Neural cell (in vitro differentiated cells): ENCODE measurements around the gene CAPN5. TPM values are rescaled to one million over a fixed set of nuclear protein-coding genes. Genes with fewer than 3 reads are reported as not detected.

Experiments
- H2AFZ ChIP-seq: fragments of 200-600, 300-800 bp; sonication (generic), shearing (Covaris generic); 2 replicates; pipeline ENCODE4 v1.6.0; 2014; ENCODE audit warnings: low read depth, mild to moderate bottlenecking, antibody characterized with exemption, low read length, moderate library complexity
- H3F3A ChIP-seq: fragments of 200-600 bp; shearing (Covaris generic); 2 replicates; pipeline ENCODE4 v1.6.1; 2016; ENCODE audit warnings: mild to moderate bottlenecking, moderate library complexity, mixed read lengths, antibody characterized with exemption, low read length; ENCODE audit not compliant: insufficient read depth, poor library complexity, severe bottlenecking
- H3K27ac ChIP-seq: fragments of 200-600, 300-800 bp; sonication (generic), shearing (Covaris generic); 2 replicates; pipeline ENCODE4 v1.5.1; 2014; ENCODE audit warnings: mild to moderate bottlenecking, low read length, moderate library complexity
- H3K27me3 ChIP-seq: fragments of 300-800, 200-600 bp; sonication (generic), shearing (Covaris generic); 2 replicates; pipeline ENCODE4 v1.6.0; 2014; ENCODE audit warnings: mild to moderate bottlenecking, low read depth, low read length, moderate library complexity; ENCODE audit not compliant: insufficient read depth
- H3K36me3 ChIP-seq: fragments of 300-800, 200-600 bp; sonication (generic), shearing (Covaris generic); 2 replicates; pipeline ENCODE4 v1.5.1; 2014; ENCODE audit warnings: mild to moderate bottlenecking, antibody characterized with exemption, low read length, moderate library complexity; ENCODE audit not compliant: insufficient read depth
- H3K4me2 ChIP-seq: fragments of 300-800, 200-600 bp; sonication (generic), shearing (Covaris generic); 2 replicates; pipeline ENCODE4 v1.6.0; 2014; ENCODE audit warnings: mild to moderate bottlenecking, low read length
- H3K4me3 ChIP-seq: fragments of 300-800, 200-600 bp; sonication (generic), shearing (Covaris generic); 2 replicates; pipeline ENCODE4 v1.5.1; 2014; ENCODE audit warnings: mild to moderate bottlenecking, low read length, moderate library complexity
- H3K79me2 ChIP-seq: fragments of 200-600 bp; shearing (Covaris generic); replicated peaks from 2 replicates; pipeline ENCODE4 v1.6.0; 2014; ENCODE audit warnings: mild to moderate bottlenecking, low read length, moderate library complexity; ENCODE audit not compliant: insufficient read depth
- H3K9ac ChIP-seq: fragments of 300-800, 200-600 bp; sonication (generic), shearing (Covaris generic); 2 replicates; pipeline ENCODE4 v1.6.1; 2016; ENCODE audit warnings: mild to moderate bottlenecking, low read length, mixed read lengths
- H3K9me2 ChIP-seq: fragments of 200-600 bp; shearing (Covaris generic); 2 replicates; pipeline ENCODE4 v1.6.1; 2016; ENCODE audit warnings: mild to moderate bottlenecking, low read length, mixed read lengths; ENCODE audit not compliant: insufficient read depth
- H3K9me3 ChIP-seq: fragments of 200-600, 300-800 bp; sonication (generic), shearing (Covaris generic); 2 replicates; pipeline ENCODE4 v1.6.1; 2016; ENCODE audit warnings: mild to moderate bottlenecking, mixed run types, low read length, moderate library complexity, mixed read lengths
- H4K20me1 ChIP-seq: fragments of 200-600 bp; shearing (Covaris generic); 2 replicates; pipeline ENCODE4 v1.6.1; 2016; ENCODE audit warnings: mild to moderate bottlenecking, mixed run types; ENCODE audit not compliant: insufficient read depth
- CTCF ChIP-seq: fragments of 450-650 bp; IDR thresholded peaks from 2 replicates; pipeline ENCODE4 v1.5.1; 2014; ENCODE audit warnings: antibody characterized with exemption, mild to moderate bottlenecking, moderate library complexity; ENCODE audit not compliant: poor library complexity, severe bottlenecking
- EP300 ChIP-seq: fragments of 450-650 bp; conservative IDR thresholded peaks from 2 replicates; pipeline ENCODE4 v1.6.1; 2014; ENCODE audit warnings: antibody characterized with exemption, mild to moderate bottlenecking, moderate library complexity; ENCODE audit not compliant: poor library complexity, severe bottlenecking
- EZH2 ChIP-seq: fragments of 200-600, 300-800 bp; shearing (Covaris generic), sonication (generic); IDR thresholded peaks from 2 replicates; pipeline ENCODE4 v1.6.1; 2014; ENCODE audit warnings: antibody characterized with exemption, low read length, borderline replicate concordance, mild to moderate bottlenecking; ENCODE audit not compliant: insufficient read depth, poor library complexity, severe bottlenecking
- MXI1 ChIP-seq: fragments of 450-650 bp; conservative IDR thresholded peaks from 2 replicates; pipeline ENCODE4 v1.6.1; 2014; ENCODE audit warnings: antibody characterized with exemption, mild to moderate bottlenecking; ENCODE audit not compliant: poor library complexity, severe bottlenecking
- POLR2AphosphoS5 ChIP-seq: IDR thresholded peaks from 2 replicates; pipeline ENCODE4 v1.6.1; 2012
- RAD21 ChIP-seq: fragments of 450-650 bp; conservative IDR thresholded peaks from 2 replicates; pipeline ENCODE4 v1.6.1; 2014; ENCODE audit warnings: antibody characterized with exemption, mild to moderate bottlenecking, moderate library complexity
- REST ChIP-seq: IDR thresholded peaks from 2 replicates; pipeline ENCODE4 v1.6.1; 2012; ENCODE audit warnings: borderline replicate concordance
- SMC3 ChIP-seq: fragments of 450-650 bp; conservative IDR thresholded peaks from 2 replicates; pipeline ENCODE4 v1.6.1; 2014; ENCODE audit warnings: antibody characterized with exemption, mild to moderate bottlenecking, moderate library complexity; ENCODE audit not compliant: poor library complexity
- TAF1 ChIP-seq: IDR thresholded peaks from 2 replicates; pipeline ENCODE4 v1.6.1; 2012; ENCODE audit warnings: low read depth
- polyA plus RNA-seq: library from polyadenylated mRNA; depleted of rRNA; stranded (reverse); fragments of >200 nt; gene quantifications from 2 replicates; pipeline ENCODE4 v1.2.3, GENCODE V29; 2014

Gene CAPN5
- polyA plus RNA-seq, 1 donor from 2014 or later = 20.5 TPM

- no peak overlapping the region for H3K9ac ChIP-seq
- H3K27me3 ChIP-seq = no peaks in the 10 kb centered on the region
- no peak overlapping the region for H3K4me3 ChIP-seq
- H2AFZ ChIP-seq = no peak overlapping the region
- H3K36me3 ChIP-seq = no peaks in the 10 kb centered on the region
- no peaks in the 10 kb centered on the region for H3K9me2 ChIP-seq
- no peak overlapping the region for H3K4me2 ChIP-seq
- TF ChIP-seq POLR2AphosphoS5 (no peak), RAD21 (no peak), TAF1 (no peak), EZH2 (no peak)
- H3K9me3 ChIP-seq = no peaks in the 10 kb centered on the region
- no peaks in the 10 kb centered on the region for H3F3A ChIP-seq
- no peaks in the 10 kb centered on the region for H3K79me2 ChIP-seq
- no peaks in the 10 kb centered on the region for H4K20me1 ChIP-seq
- no peak overlapping the region for H3K27ac ChIP-seq
Observed at GRCh38 chr11:77155556-77156130, 88.9 kb downstream of the CAPN5 start.

GRCh38 chr11:77156396-77157195 is 89.8 kb downstream of the CAPN5 start:
- Histone ChIP-seq H3K9me3 (no peaks in the 10 kb centered on the region), H4K20me1 (no peaks in the 10 kb centered on the region), H3K9me2 (no peaks in the 10 kb centered on the region), H3K36me3 (no peaks in the 10 kb centered on the region), H3K9ac (no peak overlapping the region), H3K4me3 (no peak overlapping the region), H3K27me3 (no peaks in the 10 kb centered on the region), H3K27ac (no peak overlapping the region), H3K79me2 (no peaks in the 10 kb centered on the region), H3K4me2 (no peak overlapping the region), H3F3A (no peaks in the 10 kb centered on the region), H2AFZ (no peak overlapping the region)
- TF ChIP-seq EZH2 (no peak), CTCF (no peak), EP300 (no peak), REST (no peak), POLR2AphosphoS5 (no peak), RAD21 (no peak), SMC3 (no peak), MXI1 (no peak), TAF1 (no peak)
